Medulla oblongata (tissue), 1 donor: ENCODE measurements around the gene C13orf42.
A peak's percentile ranks its signal among the peaks of the same experiment; 100 is the strongest.
"Not testable (repeated sequence)": the region's sequence is repeated elsewhere in the genome, so short reads cannot be mapped to it uniquely, and the experiment has no call there.

ENCODE experiments used
- DNase-seq: peaks from one replicate; pipeline ENCODE4 v3.0.0-alpha.2; 2015; ENCODE audit errors: extremely low spot score

The C13orf42 gene

DNA sequence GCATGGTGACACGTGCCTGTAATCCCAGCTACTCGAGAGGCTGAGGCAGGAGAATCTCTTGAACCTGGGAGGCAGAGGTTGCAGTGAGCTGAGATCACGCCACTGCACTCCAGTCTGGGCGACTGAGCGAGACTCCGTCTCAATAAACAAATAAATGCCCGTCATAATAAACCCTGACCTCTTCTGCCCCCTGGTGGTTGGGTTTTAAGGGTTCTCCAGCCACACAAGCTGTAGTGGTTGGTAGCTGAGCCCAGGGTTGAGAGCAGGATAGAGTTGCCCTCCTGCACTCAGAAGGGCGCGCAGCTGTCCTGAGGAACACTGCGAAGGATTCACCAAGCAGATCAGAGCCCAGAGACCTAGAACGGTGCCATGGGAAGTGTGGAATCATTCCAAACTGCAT, 9.8 kb upstream of the C13orf42 start:
- DNase-seq = not testable (repeated sequence)

- DNase-seq = no peak
Measured at GRCh38 chr13:51118809-51119431, 7.8 kb upstream of the C13orf42 start.

DNA sequence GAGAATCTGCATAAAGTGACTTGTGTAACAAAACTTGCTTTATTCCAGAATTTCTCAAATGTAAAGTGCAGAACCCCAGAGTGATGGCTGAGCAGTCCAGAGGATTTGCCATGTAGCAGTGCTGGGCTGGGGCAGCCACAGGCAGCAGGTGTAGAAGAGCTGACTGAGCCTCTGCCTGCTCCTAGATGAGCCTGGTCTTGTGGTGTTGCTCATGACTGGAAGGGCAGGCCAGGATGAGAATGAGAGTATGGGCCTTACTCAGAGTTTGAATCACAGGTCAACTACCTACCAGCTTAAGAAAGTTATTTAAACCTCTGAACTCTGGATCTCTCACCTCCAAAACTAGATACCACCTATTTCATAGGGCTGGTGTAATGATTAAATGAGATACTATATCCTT, 2.9 kb upstream of the C13orf42 start:
- no peak for DNase-seq

DNA sequence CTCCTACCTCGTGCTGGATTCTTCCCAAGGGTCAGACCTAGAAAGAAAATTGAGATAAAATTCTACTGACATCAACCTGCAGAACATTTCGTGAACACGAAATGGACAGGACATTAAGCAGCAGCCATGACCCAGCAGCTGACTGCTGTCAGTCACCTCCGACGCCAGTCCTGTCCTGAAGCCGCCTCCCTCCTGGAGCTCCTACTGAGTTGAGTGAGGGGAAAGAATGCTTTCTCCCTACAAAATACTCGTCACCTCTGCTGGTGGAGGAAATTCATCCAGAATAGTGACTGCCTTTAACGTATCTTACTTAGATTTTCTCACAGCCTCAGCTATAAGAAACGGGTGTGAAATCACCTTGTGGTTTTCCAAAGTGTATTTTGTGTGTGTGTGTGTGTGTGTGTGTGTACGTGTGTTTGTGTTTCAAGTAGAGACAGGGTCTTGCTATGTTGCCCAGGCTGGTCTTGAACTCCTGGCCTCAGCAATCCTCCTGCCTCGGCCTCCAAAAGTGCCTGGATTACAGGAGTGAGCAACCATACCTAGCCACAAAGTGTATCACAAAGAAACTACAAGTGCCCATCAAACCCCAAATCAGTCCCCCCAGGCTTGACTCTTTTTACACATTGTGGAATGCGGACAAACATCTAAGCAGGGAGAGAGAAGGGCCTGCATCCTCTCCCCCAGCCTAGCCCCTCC, 2.3 kb upstream of the C13orf42 start:
- DNase-seq = no peak

DNA sequence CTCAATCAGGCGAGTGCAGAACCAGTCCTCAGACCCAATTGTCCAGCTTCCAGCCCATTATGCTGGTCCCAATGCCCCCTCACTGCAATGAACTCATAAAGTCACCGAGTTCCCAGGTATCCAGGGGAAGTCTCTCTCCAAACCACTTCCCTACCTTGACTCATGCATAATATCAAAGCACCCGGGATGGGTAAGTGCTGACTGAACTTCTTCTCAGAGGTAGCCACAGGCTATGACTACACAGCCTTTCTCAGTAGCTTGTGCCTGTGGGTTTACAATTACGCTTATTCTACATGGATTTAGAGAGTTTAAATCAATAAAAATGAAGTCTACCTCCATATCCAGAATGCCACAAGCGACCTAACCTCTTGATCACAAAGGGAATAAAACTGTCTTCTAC, 1.7 kb upstream of the C13orf42 start:
- DNase-seq = no peak

DNA sequence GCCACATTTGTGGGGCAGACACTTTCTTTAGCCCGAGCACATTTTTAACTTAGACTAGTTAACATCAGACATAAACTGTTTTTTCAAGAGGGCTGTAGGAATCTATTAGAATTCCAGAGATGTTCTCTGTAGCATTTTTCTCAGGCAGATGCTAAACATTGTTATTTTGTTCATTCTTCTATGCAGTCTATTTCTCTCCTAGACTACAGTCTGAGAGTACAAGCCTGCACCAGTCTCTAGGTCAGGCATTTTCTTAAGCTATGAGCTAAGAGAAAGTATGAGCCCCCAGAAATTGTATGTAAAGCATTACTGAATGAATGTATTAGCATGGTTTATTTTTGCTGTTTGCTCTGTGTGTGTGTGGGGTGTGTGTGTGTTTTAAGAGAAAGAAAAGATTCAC, 923 bp upstream of the C13orf42 start:
- no peak for DNase-seq

DNA sequence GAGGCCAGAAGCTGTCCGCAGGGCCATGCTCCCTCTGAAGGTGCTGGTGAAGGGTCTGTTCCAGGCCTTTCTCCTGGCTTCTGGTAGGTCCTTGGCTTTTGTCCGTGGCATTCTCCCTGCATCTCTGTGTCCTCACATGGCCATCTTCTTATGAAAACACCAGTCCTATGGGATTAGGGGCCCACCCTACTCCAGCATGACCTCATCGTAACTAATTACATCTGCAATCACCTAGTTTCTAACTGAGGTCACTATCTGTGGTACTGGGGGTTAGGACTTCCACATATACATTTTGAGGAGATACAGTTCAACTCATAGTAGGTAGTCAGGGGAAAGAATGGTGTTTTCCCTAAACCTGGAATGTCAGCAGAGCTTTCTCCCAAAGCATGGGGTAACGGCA, 3.1 kb downstream of the C13orf42 start:
- no peak for DNase-seq

- no peak for DNase-seq
Measured at GRCh38 chr13:51105046-51105445, 6.0 kb downstream of the C13orf42 start.

DNA sequence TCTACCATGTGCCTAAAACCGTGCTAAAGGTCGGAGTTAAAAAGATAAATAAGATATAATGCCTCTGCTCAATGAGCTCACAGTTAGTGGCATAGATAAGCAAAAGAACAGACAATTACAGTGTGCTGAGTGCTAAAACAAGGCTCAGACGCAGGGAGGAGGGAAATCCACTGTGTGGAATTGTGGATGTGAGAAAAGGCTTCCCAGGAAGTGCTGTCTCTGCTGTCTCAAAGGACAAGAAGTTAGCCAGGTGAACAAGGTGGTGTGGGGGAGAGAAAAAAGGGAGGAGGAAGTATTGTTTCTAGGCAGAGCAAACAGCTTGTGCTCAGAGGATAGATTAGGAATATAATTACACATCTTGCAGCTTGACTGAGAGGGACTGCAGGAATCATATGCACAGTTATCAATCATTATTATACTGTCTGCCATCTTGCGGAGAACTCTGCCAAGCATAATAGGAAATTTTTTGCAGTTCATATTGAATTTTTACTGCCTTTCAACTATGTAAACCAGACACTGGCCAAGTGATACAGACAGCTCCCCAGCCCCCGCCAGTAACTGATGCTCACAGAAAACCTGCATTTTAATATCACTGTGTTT, 9.3 kb downstream of the C13orf42 start:
- DNase-seq = no peak

DNA sequence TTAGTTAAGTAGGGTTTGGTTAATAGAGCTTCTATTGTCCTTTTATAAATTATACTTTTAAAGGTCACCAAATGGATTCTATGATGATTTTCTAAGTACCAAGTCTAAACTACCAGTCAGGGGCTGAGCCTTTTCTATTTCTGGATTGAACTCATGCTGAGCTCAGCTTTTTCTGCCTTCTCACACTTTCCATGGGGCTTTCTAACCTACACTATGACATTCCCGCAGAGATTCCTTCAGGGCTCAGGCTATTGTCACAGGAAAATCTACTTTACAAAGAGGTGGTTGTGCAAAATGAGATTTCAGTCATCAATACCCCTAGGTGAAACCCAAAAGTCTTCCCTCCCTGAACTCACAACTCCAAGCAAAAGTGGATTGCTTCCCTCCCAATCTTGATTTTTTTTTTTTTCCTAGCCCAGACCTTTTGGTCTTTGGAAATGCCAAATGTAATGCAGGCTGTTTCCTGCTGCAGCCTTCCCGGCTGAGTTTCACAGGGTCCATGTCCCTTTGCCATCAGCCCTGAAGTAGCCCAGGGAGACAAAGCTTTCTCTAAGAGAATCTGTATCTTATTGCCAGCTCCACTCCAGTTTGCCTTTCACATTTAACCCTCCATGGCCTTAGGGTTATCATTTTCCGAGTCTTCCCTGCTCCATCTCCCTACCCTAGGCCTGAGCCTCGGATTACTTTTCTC, 13.6 kb downstream of the C13orf42 start:
- no peak for DNase-seq

GRCh38 chr13:51096131-51096530, 14.9 kb downstream of the C13orf42 start:
- DNase-seq = no peak

- no peak for DNase-seq
Measured at GRCh38 chr13:51093574-51093973, 17.5 kb downstream of the C13orf42 start.

DNA sequence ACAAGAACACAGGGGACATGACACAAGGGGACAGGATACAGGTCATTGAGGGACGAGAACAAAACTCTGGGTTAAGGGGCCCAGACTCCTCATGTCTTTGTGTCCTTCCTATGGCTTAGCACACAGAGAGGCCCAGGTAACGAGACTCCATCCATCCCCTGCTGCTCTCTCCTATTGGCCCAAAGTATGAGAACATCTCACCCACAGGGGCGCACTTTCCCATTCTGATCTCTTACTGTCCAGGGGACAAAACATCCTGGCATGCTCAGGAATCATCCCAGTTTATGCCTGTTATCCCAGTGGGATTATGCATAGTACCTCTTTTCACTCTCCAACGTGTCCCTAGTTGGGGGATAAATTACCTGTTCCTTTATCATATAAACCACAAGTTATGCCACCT, 19.2 kb downstream of the C13orf42 start:
- DNase-seq = no peak

GRCh38 chr13:51083706-51084105, 27.4 kb downstream of the C13orf42 start:
- DNase-seq = no peak

DNA sequence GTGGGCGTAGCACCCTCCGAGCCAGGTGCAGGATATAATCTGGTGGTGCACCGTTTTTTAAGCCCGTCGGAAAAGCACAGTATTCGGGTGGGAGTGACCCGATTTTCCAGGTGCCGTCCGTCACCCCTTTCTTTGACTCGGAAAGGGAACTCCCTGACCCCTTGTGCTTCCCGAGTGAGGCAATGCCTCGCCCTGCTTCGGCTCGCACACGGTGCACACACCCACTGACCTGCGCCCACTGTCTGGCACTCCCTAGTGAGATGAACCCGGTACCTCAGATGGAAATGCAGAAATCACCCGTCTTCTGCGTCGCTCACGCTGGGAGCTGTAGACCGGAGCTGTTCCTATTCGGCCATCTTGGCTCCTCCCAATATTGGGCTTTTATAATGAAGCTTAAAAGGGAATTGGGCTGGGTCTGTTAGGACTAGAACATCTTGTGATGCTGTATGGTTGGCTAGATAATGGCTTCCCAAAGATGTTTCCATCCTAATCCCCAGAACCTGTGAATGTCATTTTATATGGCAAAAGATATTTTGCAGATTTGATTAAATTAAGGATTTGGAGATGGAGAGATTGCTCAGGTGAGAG, 30.5 kb downstream of the C13orf42 start:
- not testable (repeated sequence) for DNase-seq

DNA sequence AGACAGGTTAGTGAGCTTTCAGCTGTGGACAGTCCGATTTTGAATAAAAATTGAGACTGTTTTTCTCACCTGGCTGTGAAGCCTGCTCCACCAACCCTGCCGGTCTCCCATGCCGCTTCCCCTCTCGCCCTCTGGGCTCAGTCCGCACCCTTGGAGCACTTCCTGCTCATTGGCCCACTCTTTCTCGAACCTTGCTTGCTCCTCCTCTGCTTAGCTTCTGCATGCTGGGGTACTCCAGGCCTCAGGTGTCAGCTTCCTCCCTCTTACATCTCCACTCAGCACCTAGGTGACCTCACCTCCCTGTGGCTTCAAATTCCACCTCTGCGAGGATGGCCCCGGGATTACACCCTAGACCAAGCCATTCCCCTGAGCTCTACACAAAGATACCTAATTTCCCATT, 39.6 kb downstream of the C13orf42 start:
- DNase-seq = no peak

DNA sequence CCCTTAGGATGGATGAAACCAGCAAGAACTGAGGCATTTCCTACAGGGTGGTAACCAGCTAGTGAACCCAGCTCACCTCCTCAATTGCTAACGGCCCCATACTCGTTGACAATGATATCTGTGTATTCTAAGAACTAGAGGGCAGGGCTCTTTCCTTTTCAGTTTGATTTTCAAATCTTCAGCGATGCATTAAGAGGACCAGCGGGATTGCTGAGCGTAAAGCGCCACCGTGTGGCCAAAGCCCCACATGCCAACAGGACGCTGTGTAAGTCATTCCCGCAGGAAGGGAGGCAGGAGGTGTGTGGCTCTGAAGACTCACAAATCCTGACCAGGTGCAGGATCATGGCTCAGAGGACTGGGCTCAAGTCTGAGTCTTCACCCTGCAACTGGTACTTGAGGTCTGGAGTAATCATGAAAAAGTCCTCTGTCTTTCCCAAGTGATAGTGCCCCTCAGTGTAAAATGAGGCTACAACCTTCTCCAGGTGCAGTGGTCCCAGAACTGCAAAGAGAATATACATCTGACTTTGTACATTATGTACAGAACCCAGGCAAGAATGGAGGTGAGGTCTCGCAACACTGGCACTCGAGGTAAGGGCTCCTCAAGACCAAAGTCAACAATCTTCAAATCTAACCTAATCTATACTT, 40.9 kb downstream of the C13orf42 start:
- peak; percentile 85 for DNase-seq

- no peak for DNase-seq
Measured at GRCh38 chr13:51068501-51068900, 42.6 kb downstream of the C13orf42 start.

- no peak for DNase-seq
Measured at GRCh38 chr13:51067706-51068105, 43.4 kb downstream of the C13orf42 start.

- no peak for DNase-seq
Measured at GRCh38 chr13:51067210-51067701, 43.8 kb downstream of the C13orf42 start.

GRCh38 chr13:51066091-51066831, 44.8 kb downstream of the C13orf42 start:
- no peak for DNase-seq
